GM18507 (cell line): ENCODE data around the gene OTOG.

ENCODE experiments used
- DNase-seq: peaks from one replicate; pipeline ENCODE4 v3.0.0; 2011; ENCODE audit warnings: low read depth; ENCODE audit not compliant: insufficient read length; ENCODE audit errors: extremely low spot score
- FAIRE-seq: peaks from 2 replicates; lab custom pipeline; 2011; peaks lifted over from hg19 to GRCh38; lab: Jason Lieb, UNC

OTOG gene

GRCh38 chr11:17558025-17558780, 11.1 kb downstream of the OTOG start:
- no peak for DNase-seq
- no peak for FAIRE-seq

- DNase-seq (no peak), FAIRE-seq (no peak)
Measured at GRCh38 chr11:17558916-17559315, 11.9 kb downstream of the OTOG start.

GRCh38 chr11:17559341-17560087, 12.5 kb downstream of the OTOG start:
- no peak for FAIRE-seq
- no peak for DNase-seq

DNA sequence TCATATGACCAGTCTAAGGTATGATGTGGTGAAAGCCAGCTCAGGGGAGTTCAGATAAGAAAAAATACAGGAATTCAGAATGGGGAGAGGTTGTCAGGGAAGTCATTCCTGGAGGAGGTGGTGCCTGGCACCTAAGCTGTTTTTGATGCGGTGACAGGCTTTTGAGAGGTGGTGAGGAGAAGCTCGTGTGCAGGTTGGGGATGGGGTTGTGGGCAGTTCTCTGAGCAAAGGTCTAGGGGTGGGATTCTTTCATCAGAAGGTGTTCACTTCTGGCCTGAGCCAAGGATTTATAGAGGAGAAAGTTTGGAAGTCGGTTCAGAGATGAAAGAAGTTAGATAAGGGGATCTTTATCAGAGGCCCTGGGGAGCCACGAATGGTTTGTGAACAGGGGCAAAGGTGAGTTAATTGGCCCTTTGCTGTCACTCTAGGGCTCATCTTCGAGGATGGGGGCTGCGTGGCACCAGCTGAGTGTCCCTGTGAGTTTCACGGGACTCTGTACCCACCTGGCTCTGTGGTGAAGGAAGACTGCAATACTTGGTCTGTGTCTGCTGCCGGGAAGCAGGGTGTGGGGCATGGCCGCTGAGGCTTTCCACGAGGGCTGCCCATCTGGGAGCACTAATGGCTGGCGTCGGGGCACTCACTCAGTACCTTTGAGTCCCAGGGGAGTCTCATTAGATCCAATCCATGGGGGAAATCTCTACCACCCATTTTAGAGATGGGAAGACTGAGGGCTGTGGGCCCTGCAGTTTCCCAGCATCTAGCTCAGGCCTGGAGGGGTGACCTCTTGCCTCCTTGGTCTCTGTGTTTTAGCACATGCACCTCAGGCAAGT, 13.4 kb downstream of the OTOG start:
- FAIRE-seq: no peak
- no peak for DNase-seq

DNA sequence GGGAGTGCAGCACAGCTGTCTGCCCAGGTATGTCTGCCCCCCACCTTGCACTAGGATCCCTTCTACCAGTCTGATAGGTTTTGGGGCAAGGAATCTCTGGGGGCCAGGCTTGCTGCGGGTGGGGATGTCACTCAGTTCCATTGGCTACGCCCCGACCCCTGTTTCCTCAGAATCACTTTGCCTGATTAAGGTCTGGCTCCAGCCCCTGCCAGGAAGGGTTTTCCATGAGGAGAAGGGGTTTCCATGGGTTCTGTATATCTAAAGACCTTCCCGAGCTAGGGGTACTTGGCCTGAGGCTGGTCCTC, 14.0 kb downstream of the OTOG start:
- no peak for FAIRE-seq
- no peak for DNase-seq

DNA sequence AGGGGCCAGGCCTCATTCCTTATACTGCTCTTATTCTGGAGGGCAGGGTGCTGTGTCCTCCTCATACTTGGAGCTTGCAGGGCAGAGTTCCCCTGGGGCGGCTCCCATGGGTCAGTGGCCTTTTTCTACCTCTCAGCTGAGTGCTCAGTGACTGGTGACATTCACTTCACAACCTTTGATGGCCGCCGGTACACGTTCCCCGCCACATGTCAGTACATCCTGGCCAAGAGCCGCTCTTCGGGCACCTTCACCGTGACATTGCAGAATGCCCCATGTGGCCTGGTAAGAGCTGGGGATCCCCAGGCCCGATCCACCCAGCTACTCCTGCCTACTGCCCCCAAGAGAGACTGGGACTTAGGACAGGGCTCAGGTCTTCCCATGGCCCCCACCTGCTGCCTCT, 14.5 kb downstream of the OTOG start:
- DNase-seq: no peak

GRCh38 chr11:17563231-17563646, 16.2 kb downstream of the OTOG start:
- FAIRE-seq: no peak
- no peak for DNase-seq

More for the DNA sequence above, 14.5 kb downstream of the OTOG start:
- no peak for FAIRE-seq

- DNase-seq: no peak
- no peak for FAIRE-seq
Measured at GRCh38 chr11:17563961-17564686, 17.1 kb downstream of the OTOG start.

- DNase-seq (no peak), FAIRE-seq (no peak)
Measured at GRCh38 chr11:17564687-17565042, 17.6 kb downstream of the OTOG start.

DNA sequence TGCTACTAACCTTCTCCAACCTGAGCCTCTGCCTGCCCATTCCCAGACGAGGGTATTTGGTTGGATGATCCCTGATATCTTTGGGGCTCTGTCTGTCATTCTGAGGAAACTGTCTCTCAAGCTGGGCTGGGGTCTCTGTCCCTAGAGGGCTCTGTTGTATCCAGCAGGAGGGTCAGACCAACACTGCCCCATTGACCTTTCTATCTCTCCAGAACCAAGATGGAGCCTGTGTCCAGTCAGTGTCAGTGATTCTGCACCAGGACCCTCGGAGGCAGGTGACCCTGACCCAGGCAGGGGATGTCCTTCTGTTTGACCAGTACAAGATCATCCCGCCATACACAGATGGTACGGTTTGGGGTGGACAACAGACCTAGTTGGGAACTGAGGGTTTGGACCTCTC, 21.9 kb downstream of the OTOG start:
- DNase-seq (no peak), FAIRE-seq (no peak)

DNA sequence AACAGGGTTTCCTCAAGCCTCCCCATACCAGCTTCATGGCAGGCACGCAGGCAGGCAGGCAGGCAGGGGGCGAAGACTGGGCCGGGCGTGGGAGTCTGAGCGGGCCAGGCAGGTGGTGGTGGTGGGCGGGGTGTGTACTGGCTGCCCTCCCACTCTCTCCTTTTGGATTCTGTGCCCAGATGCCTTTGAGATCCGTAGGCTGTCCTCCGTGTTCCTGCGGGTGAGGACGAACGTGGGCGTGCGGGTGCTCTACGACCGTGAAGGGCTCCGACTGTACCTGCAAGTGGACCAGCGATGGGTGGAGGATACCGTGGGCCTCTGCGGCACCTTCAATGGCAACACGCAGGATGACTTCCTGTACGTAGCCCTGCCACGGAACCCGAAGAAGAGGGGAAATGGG, 23.0 kb downstream of the OTOG start:
- FAIRE-seq (no peak), DNase-seq (no peak)

GRCh38 chr11:17571431-17572358, 24.6 kb downstream of the OTOG start:
- DNase-seq: no peak
- FAIRE-seq: no peak

DNA sequence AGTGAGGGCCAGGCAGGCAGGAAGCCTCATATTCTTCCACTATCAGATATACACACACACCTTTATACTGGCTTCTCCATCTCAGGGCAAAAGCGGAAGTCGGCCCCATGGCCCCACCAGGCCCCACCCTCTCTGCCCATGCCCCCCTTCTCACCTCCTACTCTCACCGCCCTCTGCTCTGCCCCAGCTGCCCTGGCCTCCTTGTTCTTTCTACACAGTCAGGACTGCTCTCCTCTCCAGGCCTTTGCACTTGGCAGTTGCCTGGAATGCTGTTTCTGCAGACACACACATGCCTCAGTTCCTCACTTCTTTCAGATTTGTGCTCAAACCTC, 25.3 kb downstream of the OTOG start:
- DNase-seq: no peak
- FAIRE-seq: no peak

- FAIRE-seq (no peak), DNase-seq (no peak)
Measured at GRCh38 chr11:17572791-17573460, 25.9 kb downstream of the OTOG start.

GRCh38 chr11:17573526-17573925, 26.5 kb downstream of the OTOG start:
- FAIRE-seq: no peak
- DNase-seq: no peak

DNA sequence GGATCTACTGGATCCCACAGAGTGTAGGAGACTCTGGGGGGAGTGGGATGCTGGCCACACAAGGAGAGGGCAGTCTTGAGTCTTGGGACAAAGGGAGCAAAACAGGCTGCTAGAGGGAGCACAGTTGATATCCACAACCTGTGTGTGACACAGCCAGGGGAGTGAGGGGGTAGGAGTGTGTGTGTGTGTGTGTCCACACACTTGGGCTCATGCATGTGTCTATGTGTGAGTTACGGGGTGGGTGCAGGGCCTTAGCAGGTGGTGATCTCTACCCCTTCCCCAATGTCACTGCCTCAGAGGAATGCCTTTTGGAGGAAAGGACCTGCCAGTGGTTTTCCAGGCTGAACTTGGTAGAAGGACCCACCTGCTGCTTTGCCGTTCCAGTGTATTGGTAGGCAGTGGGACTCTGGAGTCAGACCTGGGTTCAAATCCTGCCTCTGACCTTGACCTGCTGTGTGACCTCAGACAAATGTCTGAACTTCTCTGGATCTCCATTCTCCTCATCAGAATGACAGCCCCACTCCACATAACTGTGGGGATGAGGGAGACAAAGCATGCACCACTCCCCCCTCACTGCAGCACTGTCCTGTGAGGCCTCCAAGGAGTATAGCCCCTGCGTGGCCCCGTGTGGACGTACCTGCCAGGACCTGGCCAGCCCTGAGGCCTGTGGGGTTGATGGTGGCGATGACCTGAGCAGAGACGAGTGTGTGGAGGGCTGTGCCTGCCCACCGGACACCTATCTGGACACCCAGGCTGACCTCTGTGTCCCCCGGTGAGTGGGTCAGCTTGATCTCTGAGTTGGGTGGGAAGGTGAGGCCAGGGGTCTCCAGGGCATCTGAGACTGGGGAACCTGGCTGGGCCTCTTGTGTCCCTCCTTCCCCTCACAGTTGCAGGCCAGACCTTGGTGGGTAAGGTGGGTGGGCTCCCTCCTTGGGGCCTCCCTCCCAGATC, 27.4 kb downstream of the OTOG start:
- FAIRE-seq (no peak), DNase-seq (no peak)
